T-helper 2 cell (primary cell): ENCODE data around the gene ROS1.
"Not testable (repeated sequence)": the region's sequence is repeated elsewhere in the genome, so short reads cannot be mapped to it uniquely, and the experiment has no call there.

ENCODE experiments used
- DNase-seq, 5 experiments: peaks; one replicate each; pipeline versions ENCODE4 v3.0.0 to v3.0.0-alpha.2; 2012 to 2022
- total RNA-seq, 2 donors: gene quantifications; one replicate each; lab custom pipeline; 2026; lab: John Stamatoyannopoulos, UW

Gene ROS1
- total RNA-seq = 0 to 0.13 reads per million in 2 donors

DNA sequence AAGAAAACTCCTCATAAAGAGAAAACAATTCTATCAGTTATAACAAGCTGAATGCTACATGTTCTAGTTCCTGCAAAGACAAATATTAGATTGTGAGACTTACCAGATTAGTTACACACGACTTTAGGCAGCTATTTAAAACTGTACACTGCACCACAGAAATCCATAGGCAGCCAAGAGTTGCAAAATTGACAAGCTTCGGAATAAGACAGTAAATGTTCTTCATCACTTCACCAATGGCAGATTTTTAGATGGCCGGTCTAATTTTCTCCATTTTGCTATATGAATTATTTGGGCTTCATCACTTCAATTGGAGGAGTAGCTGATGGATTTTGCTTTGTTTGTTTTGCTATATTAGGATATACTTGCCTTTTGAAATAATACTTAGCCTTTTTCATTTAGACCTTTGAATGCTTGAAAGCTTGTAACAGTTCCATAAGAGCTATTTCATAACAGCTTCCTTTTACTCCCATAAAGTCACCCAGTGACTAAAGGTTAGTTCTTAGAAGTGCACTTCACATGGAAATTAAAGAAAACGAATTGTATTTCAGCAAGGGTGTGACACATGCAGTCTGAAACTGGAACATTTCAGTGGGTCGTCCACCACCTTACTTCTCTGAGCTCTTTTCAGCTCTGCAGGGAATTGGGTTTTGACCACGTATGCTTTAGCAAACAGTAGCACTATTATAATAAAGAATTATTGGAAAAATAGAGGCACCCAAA, at the start of gene ROS1:
ROS1 (minus strand) TSS at position 512 of the 723 bp plus-strand sequence; CDS start at position 226, 286 bp downstream.
- no peak for DNase-seq

DNA sequence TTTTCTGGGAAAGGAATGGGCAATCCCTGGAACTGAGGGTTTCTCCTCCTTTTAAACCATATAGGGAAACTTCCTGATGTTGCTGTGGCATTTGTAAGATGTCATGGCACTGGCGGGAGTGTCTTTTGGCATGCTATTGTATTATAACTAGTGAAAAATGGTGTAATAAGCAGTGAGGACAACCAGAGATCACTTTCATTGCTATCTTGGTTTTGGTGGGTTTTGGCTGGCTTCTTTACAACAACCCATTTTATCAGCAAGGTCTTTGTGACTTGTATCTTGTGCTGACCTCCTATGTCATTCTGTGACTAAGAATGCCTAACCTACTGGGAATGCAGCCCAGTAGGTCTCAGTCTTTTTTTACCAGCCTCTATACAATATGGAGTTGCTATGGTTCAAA, 47.7 kb upstream of the ROS1 start:
- no peak for DNase-seq

DNA sequence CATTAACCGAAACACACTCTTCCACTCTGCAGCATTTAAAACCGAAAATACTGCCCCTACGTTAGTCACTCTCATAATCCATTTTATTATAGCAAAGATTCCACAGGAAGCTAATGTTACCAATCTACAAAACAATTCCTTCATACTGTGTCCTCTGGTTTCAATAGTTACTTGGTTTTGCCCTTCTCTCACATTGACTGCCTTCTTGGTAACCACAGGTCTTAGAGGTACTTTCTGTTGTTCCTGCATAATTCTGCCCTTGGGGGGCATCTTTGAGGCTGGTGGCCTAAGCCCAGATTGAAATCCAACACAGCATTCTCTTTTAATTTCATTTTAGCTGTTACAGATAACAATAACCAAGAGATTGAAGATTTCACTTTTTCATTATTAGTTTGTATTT, 46.9 kb upstream of the ROS1 start:
- no peak for DNase-seq

DNA sequence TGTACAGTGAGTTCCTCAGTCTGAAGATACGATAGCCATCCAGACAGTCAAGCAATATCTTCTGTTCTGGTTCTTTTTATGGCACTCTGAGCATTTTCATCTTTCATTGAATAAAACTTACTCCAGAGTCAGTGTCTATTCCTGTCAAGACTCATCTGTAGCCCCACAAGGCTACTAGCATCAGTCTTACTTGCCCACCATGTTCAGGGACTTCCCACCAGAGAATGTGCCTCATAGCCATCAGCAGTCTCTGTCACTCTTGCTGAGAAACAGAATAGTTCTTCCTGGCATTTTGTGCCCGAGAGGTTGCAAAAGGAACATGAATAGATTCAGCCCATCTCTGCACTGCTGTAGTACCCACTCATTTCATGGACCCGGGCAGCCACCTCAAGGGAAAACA, 44.0 kb upstream of the ROS1 start:
- no peak for DNase-seq

DNA sequence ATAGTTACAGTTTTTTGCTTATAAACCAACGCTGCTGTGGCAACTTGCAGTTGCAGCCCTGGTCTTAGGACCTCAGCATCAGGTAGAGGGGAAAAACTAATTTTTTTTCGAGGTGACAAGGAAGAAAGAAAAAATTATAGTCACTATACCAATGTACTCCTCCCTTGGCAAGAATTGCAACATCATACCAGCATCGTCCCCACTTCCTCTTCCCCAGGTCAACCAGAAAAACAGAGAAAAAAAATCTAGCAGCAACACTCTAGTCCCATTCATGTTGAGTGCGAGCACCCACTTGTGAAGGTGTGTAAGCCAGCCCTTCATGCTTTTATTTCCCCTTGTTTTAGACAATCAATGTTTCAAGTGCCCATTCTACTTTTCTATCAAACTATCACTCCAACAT, 43.6 kb upstream of the ROS1 start:
- DNase-seq = peak in 2 of 5 experiments; percentile 23 to 54

DNA sequence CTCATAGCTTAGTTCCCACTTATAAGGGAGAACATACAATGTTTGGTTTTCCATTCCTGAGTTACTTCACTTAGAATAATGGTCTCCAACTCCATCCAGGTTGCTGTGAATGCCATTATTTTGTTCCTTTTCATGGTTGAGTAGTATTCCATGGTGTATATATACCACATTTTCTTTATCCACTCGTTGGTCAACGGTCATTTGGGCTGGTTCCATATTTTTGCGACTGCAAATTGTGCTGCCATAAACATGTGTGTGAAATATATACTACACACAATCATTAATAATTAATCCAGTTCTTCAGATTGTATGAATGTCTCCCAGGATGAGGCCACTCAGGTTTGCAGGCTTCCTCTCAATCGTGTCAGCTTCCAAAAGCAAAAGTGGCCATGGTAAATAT, 42.8 kb upstream of the ROS1 start:
- not testable (repeated sequence) for DNase-seq

DNA sequence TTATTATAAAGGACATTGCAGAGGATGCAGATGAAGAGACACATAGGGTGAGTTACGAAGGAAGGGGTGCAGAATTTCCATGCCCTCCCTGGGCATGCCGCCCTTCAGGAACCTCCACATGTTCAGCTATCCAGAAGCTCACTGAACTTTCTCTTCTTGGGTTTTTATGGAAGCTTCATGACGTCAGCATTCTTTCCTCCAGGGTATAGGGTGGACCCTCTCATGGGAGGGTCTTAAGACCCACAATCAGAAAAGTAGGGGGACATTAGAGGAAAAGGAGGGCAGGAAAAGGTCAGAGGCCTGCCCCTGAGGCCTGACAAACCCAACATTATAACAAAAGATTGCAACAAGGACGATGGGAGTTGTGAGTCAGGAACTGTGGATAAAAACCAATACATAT, 42.1 kb upstream of the ROS1 start:
- DNase-seq = no peak

DNA sequence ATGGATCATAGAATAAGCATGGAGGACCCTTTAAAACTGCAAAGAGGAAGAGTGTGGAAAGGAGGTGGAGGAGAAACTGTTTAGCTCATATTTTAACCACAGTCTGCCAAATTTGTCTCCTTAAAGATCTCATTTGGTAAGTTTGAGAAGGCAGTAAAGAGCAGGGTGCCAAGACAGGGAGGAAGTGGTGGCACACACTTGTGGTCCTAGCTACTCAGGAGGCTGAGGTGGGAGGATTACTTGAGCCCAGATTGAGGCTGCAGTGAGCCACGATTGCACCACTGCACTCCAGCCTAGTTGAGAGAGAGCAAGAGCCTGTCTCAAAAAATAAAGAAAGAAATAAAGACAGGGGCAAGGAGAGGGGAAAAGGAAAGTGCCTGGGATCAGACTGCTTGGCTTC, 39.9 kb upstream of the ROS1 start:
- peak in 1 of 5 experiments; percentile 75 for DNase-seq

DNA sequence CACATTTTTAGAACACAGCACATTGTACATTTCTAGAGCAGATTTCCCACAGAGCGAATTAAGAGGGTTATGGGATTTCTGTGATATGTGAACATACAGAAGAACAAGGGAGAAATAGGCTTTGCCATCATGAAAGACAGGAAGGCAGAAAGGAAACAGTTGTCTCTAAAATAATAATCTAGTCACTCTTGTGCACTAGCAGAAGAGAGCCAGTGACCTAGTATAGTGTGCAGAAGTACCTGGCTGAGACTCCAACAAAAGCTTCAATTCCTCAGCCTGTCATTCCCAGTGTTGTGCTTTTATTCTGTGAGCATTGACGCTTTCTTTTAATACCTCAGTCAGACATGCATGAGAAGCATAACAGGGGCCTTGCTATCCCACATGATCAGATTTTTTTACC, 39.0 kb upstream of the ROS1 start:
- no peak for DNase-seq

DNA sequence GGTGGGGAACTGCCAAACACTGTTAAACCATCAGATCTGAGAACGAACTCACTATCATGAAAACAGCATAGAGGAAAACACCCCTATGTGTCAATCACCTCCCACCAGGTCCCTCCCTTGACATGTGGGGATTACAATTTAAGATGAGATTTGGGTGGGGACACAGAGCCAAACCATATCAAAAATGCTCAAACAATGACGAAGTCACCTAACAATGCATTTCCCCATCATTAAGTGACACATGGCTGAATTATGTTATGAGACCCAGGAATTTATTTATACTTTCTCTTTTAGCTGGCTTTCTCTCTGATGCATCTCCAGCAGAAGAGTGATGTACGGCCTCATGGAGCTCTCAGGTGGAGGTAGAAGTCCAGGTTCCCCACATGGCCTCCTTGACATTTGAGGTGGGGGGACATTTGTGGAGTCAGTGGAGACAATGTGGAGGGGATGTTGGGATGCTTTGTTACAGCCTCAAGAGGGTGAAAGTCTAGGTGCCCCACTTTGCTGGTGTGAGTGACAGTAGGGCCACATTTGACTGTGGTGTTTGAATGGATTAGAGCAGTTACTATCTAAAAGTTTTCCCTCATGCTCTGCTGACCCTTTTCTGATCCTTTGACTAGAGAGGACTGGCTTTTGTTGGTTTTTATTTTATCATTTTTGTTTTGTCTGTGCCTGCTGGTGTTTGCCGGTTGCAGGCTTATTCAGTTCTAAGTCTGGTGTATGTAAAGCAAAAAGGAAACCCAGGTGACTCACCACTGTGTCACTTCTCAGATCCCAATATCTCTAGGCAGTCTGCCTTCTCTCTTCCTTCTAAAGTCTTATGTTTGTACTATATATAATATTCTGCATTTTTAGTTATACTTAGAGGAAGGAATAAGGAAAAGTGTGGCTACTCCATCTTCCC, 38.3 kb upstream of the ROS1 start:
- peak in 1 of 5 experiments; percentile 27 for DNase-seq

DNA sequence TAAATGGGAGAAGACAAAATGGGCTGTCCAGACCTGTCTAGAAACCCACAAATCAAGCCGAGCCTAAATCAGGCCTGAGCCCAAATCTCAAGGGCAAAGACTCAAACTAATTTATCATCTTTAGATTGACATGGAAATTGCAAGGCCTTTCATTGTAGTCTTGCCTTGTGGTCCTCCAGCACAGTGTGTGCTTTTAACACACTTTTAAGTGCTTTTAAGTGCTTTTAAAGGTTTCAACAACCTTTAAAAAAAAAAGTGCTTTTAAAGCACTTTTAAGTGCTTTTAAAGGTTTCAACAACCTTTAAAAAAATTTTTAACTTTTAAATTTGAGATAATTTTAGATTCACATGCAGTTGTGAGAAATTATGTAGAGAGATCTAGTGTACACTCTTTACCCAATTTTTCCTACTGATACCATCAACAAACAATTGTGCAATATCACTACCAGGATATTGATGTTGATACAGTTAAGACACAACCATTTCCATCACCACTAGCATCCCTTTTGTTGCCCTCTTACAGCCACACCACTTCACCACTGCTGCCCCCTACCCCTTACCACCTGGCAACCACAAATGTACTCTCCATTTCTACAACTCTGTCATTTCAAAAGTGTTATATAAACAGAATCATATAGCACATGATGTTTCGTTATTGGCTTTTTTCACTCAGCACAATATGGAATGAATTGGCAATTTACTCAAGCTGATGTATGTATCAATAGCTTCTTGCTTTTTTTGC, 33.6 kb upstream of the ROS1 start:
- peak in 1 of 5 experiments; percentile 52 for DNase-seq

DNA sequence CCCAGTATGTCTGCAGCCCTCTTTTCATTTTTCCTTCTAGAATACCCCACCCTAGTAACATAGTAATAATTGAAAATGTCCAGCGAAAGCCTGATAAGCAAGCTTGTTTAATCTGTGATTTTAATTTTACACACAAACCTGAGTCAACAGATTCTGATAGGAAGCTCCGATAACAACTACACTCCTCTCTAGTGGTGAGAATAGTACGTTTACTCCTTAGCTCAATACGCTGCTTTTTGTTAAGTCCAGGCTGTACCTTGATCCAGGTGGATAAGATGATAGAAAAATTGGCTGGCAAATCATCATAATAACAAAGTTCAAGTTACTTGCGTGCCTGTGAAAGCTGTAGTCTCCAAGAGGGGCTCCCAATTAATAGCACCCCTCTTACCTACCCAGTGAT, 31.3 kb upstream of the ROS1 start:
- no peak for DNase-seq

DNA sequence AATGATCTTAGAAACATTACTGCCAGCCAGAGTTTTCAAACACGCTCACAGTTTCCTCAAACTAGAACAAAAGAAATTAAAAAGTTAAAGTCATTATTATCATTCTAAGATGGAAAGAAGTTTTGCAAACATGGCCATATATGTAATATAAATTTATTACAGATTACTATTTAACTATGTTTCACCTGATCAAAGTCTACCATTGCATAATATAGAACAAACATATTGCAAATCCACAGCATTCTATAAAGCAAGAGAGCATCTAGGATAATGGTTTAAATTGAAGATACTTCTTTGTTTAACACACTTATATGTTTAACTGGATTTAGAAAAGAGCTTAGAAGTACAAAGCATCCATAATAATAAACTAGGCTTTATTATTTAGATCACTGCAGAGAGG, 30.5 kb upstream of the ROS1 start:
- no peak for DNase-seq

DNA sequence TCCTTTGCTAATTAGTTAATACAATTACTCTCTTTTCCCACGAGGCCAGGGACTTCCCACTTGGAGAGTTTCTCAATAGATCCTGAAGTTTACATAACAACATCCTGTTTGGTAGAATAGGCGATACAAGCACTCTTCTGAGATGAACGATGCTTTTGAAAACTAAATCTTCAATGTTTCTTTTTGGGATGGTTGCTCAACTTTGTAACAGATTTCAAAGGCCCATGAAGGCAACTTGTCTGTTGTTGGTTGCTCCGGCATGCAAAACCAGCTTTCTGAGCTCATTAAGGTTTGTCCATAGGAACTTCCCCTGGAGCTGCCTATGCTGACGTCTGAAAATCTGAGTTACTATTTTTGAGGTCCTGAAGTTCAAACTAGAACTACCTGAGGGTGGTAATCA, 25.9 kb upstream of the ROS1 start:
- no peak for DNase-seq

DNA sequence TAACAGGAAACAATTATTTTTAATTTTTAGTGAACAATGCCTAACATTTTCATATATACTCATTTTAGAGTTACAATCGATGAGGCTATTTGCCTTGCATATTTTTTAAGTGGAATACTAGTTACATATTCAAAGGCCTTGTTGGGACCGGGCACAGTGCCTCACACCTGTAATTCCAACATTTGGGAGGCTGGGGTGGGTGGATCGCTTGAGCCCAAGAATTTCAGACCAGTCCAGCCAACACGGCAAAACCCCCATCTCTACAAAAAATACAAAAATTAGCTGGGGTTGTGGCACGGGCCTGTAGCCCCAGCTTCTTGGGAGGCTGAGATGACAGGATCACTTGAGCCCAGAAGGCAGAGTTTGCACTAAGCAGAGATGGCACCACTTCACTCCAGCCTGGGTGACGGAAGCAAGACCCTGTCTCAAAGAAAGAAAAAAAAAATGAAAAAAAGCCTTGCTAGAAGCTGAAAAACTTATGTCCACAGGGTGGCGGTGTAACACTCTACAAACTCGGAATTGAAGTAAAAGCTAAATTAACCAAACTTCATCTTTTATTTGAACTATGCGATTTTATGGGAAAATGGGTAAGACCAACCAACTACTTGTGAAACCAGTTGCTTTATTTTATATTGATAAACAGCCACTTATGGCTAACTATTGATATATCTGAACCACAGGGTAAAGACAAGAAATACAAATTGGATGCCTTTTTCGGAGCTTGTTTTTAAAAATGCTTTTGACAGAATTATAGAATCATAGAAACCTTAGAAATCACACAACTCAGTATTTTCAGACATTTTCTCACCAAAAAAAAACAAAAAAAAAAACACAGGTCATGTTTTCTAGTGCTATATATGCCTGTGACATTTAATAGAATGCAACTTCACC, 24.1 kb upstream of the ROS1 start:
- peak in 4 of 5 experiments; percentile 8 to 65 (median 42) for DNase-seq

DNA sequence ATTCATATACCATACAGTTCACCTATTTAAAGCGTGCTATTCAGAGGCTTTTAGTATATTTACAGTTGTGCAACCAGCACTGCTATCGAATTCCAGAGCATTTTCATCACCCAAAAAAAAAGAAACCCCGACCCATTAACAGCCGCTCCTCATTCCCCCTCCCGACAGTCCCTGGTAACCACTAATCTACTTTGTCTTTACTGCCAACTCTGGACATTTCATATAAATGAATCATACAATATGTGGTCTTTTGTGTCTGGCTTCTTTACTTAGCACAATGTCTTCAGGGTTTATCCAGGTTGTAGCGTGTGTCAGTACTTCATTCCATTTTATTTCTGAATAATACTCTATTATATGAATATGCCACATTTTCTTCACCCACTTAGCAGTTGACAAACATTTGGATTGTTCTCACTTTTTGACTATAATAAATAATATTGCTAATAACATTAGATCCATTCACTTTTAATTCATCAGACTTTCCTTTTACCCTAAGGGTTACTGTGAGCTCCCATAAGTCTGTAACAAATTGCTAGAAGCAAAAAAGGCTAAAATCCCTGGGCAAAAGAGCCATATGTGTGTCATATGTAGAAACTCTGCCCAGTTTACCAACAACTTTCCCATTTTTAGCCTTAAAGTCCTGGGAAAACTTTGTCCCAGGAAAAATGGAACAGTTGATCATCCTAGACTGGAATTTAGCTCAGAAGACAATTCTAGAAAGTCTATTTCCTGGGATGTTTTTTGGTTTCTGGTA, 23.2 kb upstream of the ROS1 start:
- DNase-seq = no peak

DNA sequence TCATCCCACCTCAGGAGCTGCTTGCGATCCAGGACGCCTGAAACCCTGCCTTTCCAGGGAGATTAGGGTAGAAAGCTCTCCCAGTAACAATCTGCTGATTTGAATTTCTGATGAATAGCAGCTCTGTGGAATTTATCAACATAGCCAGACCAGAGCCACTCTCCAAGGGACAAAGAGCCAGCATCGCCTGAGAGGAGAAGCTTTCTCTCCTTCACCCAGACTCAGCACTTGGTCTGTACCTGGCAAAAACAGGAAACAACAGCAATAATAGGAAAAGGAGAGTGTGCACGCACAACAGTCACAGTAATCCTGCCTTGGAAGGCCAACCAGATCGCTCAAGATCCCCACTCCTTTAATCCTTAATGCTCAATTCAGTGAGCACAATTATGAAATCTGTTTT, 22.3 kb upstream of the ROS1 start:
- no peak for DNase-seq

DNA sequence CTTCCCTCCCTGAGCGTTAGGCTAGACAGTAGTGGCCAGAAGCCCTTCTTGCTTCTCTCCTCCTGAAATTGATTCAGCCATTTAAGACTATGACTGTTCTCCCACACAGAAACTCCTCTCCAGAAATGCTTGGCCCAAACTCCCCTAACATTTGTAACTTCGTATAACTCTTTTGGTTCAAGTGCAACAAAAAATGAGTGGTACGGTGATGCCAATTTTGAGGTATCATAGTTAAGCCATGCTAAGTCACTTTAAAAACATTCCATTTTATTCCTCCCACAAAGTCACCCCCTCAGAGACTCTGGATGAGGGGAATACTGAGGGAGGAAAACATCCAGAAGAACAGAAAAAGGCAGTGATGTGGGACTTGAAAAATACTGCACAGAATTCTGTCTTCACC, 21.1 kb upstream of the ROS1 start:
- no peak for DNase-seq

DNA sequence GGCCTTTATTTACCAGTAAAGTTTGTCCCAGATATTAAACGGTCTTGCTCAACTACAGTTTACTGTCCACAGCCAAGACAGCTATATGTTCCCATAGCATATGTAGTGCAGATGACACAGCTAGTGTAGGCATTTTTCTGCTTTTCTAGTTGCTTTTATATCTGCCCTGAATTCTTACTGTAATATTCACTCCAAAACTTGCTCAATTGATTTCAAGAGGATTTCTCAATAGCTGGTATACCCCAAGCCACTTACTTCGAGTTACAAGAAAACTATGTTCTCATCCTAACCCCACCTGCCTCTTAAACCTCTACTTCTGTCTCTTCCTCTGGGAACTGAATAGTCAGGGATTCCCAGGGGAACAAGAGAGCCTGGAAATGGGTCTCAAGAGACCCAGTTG, 18.9 kb upstream of the ROS1 start:
- no peak for DNase-seq

DNA sequence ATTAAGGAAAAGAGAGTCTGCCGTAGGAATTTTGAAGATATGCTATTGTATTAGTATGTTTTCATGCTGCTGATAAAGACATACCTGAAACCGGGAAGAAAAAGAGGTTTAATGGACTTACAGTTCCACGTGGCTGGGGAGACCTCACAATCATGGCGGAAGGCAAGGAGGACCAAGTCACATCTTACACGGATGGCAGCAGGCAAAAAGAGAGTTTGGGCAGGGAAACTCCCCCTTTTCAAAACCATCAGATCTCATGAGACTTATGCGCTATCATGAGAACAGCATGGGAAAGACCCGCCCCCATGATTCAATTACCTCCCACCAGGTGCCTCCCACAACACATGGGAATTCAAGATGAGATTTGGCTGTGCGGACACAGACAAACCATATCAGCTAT, 16.6 kb upstream of the ROS1 start:
- not testable (repeated sequence) for DNase-seq

DNA sequence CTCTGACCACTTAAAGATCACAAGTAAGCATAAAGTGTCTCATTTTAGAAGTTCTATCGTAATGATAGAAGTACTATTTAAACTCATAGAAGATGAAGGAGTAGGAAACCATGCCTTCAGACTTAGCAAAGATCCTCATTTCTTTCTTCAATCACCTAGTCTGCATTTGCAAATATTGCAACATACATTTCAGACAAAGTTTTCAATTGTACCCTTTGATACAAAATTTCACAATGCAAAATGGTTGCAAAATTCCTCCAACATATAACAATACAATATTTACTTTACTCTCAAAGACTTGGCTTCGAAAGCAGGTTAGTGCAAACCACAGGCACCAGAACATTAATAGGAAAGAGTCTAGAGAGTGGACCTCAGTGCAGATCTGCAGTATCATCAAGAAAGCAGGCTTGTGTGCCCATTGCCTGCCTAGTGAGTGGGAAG, 16.1 kb upstream of the ROS1 start:
- no peak for DNase-seq
